ENCODE data around the gene CCNQ. TPM values are rescaled to one million over a fixed set of nuclear protein-coding genes. Genes with fewer than 3 reads are reported as not detected.
A peak's percentile ranks its signal among the peaks of the same experiment; 100 is the strongest.

The CCNQ gene
- total RNA-seq, 1 experiment from 2014 or later = 33.9 TPM

DNA sequence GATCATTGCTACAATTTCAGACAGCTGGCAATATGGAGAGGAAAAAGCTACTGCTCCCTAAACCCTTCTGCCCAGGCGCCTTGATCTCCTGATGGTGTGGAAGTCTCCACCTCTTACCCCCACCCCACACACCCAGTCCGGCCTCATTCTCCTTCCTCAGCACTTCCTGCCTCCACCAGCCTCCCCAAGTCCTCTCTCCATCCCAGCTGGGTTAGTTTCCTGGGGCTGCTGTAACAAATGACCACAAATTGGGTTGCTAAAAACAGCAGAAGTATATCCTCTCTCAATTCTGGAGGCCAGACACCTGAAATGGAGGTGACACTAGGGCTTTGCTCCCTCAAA, 1.1 kb upstream of the CCNQ start:
- H3K27me3 ChIP-seq (ENCODE audit: insufficient read depth, low read depth) = no peaks in the 10 kb centered on the region
- peaks cover 24% of the 10 kb centered on the region for H3K79me2 ChIP-seq (ENCODE audit: low read depth)
- peaks cover 15% of the 10 kb centered on the region; the same call in 1 of the 2 replicates for H3K4me1 ChIP-seq (replicated peaks; ENCODE audit: insufficient read depth)
- intact Hi-C loops (cut with micrococcal nuclease; ENCODE audit: unreplicated experiment) = no loop called here
- peak in 1 of 2 experiments; percentile 26 for DNase-seq
- no TSS peak for BruUV-seq (replicated peaks)
- peak overlapping the region; percentile 83 for H3K4me2 ChIP-seq
- H3K9me3 ChIP-seq (ENCODE audit: insufficient read depth, low read depth) = no peaks in the 10 kb centered on the region
- no peaks in the 10 kb centered on the region for H3K9me2 ChIP-seq (ENCODE audit: insufficient read depth)
- TF ChIP-seq, protein P1, sequence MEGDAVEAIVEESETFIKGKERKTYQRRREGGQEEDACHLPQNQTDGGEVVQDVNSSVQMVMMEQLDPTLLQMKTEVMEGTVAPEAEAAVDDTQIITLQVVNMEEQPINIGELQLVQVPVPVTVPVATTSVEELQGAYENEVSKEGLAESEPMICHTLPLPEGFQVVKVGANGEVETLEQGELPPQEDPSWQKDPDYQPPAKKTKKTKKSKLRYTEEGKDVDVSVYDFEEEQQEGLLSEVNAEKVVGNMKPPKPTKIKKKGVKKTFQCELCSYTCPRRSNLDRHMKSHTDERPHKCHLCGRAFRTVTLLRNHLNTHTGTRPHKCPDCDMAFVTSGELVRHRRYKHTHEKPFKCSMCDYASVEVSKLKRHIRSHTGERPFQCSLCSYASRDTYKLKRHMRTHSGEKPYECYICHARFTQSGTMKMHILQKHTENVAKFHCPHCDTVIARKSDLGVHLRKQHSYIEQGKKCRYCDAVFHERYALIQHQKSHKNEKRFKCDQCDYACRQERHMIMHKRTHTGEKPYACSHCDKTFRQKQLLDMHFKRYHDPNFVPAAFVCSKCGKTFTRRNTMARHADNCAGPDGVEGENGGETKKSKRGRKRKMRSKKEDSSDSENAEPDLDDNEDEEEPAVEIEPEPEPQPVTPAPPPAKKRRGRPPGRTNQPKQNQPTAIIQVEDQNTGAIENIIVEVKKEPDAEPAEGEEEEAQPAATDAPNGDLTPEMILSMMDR (conservative IDR thresholded peaks at IDR 0.05) = no peak
- no peak for TF ChIP-seq EZH2 (IDR thresholded peaks at IDR 0.05; ENCODE audit: low read depth)
- peak overlapping the region; percentile 88 for H2AFZ ChIP-seq
- H4K20me1 ChIP-seq (ENCODE audit: insufficient read depth) = peaks cover 4% of the 10 kb centered on the region; the same call in 1 of the 2 replicates
- peak overlapping the region; percentile 68 for H3K4me3 ChIP-seq
- H3K27ac ChIP-seq = no peak overlapping the region
- CTCF ChIA-PET = no interaction called here
- POLR2A ChIA-PET (ENCODE audit: unreplicated experiment) = interaction anchor here (0.5 kb wide), 2 partner anchors 266 to 1130 kb away, joined by 4 to 5 read pairs; partner anchors contain the start of gene ZNF275
- no peaks in the 10 kb centered on the region for H3K36me3 ChIP-seq (ENCODE audit: low read depth)
- no peaks in the 10 kb centered on the region; the same call in 1 of the 2 replicates for H3F3A ChIP-seq (ENCODE audit: insufficient read depth, low read depth)

GRCh38 chrX:153599192-153600031, 473 bp upstream of the CCNQ start:
- Histone ChIP-seq H2AFZ (peak overlapping the region; percentile 88), H3K9me2 (ENCODE audit: insufficient read depth) (no peaks in the 10 kb centered on the region), H3K36me3 (ENCODE audit: low read depth) (no peaks in the 10 kb centered on the region), H3K4me1 (replicated peaks; ENCODE audit: insufficient read depth) (peaks cover 15% of the 10 kb centered on the region; the same call in 1 of the 2 replicates), H3K79me2 (ENCODE audit: low read depth) (peaks cover 24% of the 10 kb centered on the region), H4K20me1 (ENCODE audit: insufficient read depth) (peaks cover 4% of the 10 kb centered on the region; the same call in 1 of the 2 replicates), H3K27ac (no peak overlapping the region), H3F3A (ENCODE audit: insufficient read depth, low read depth) (no peaks in the 10 kb centered on the region; the same call in 1 of the 2 replicates), H3K9me3 (ENCODE audit: insufficient read depth, low read depth) (no peaks in the 10 kb centered on the region), H3K4me2 (peak overlapping the region; percentile 83), H3K27me3 (ENCODE audit: insufficient read depth, low read depth) (no peaks in the 10 kb centered on the region), H3K4me3 (peak overlapping the region; percentile 68)
- no peak for TF ChIP-seq EZH2 (IDR thresholded peaks at IDR 0.05; ENCODE audit: low read depth)
- TF ChIP-seq, protein P1 (conservative IDR thresholded peaks at IDR 0.05) = no peak
- peak; percentile 76 to 96 for DNase-seq
- intact Hi-C loops (cut with micrococcal nuclease; ENCODE audit: unreplicated experiment) = loop anchor here (5.0 kb wide), 1 partner anchor 778 kb away; the partner anchor contains the start of gene EMD
- ChIA-PET POLR2A (ENCODE audit: unreplicated experiment) (interaction anchor here (0.5 to 0.7 kb wide), 4 partner anchors 110 to 1131 kb away, joined by 3 to 13 read pairs (median 4); partner anchors contain the start of gene ZNF275), CTCF (interaction anchor here (0.7 to 1.3 kb wide), 2 partner anchors 10 to 1314 kb away, joined by 3 to 5 read pairs; no protein-coding TSS in a partner anchor)
- BruUV-seq (replicated peaks) = TSS peak; percentile 54

- H2AFZ ChIP-seq = no peak overlapping the region
- ChIA-PET CTCF (no interaction called here), POLR2A (ENCODE audit: unreplicated experiment) (no interaction called here)
- no peaks in the 10 kb centered on the region for H3K9me2 ChIP-seq (ENCODE audit: insufficient read depth)
- peak overlapping the region; percentile 82 for H3K4me2 ChIP-seq
- TF ChIP-seq, protein P1 (conservative IDR thresholded peaks at IDR 0.05) = no peak
- no peak for TF ChIP-seq EZH2 (IDR thresholded peaks at IDR 0.05; ENCODE audit: low read depth)
- no peak overlapping the region for H3K27ac ChIP-seq
- H3K9me3 ChIP-seq (ENCODE audit: insufficient read depth, low read depth) = no peaks in the 10 kb centered on the region
- H3K27me3 ChIP-seq (ENCODE audit: insufficient read depth, low read depth) = no peaks in the 10 kb centered on the region
- H3K36me3 ChIP-seq (ENCODE audit: low read depth) = no peaks in the 10 kb centered on the region
- no peak overlapping the region; the same call in 1 of the 2 replicates for H3K4me3 ChIP-seq
- H3K79me2 ChIP-seq (ENCODE audit: low read depth) = peaks cover 24% of the 10 kb centered on the region
- peaks cover 4% of the 10 kb centered on the region; the same call in 1 of the 2 replicates for H4K20me1 ChIP-seq (ENCODE audit: insufficient read depth)
- DNase-seq = no peak
- no peaks in the 10 kb centered on the region; the same call in 1 of the 2 replicates for H3F3A ChIP-seq (ENCODE audit: insufficient read depth, low read depth)
- no TSS peak for BruUV-seq (replicated peaks)
- peaks cover 15% of the 10 kb centered on the region; the same call in 1 of the 2 replicates for H3K4me1 ChIP-seq (replicated peaks; ENCODE audit: insufficient read depth)
- intact Hi-C loops (cut with micrococcal nuclease; ENCODE audit: unreplicated experiment) = loop anchor here (5.0 kb wide), 1 partner anchor 780 kb away; the partner anchor contains the start of gene EMD
Observed at GRCh38 chrX:153596981-153597750, 1.8 kb downstream of the CCNQ start.
